Thoracic aorta endothelial cell (primary cell): Measurements from ENCODE around the gene ST13. TPM values are rescaled to one million over a fixed set of nuclear protein-coding genes. Genes with fewer than 3 reads are reported as not detected.

Experiments
- small RNA-seq: library from RNA; depleted of rRNA; stranded (forward); fragments of <200 nt; gene quantifications from one replicate; pipeline ENCODE3, GENCODE V24; 2012
- total RNA-seq: library from RNA; depleted of rRNA; stranded (reverse); fragments of >200 nt; gene quantifications from 2 replicates; pipeline ENCODE4 v1.2.3, GENCODE V29; 2012

Gene ST13
- total RNA-seq, result 172 and 188 TPM in 2 replicates

GRCh38 chr22:40856513-40857308, at the start of gene ST13, which contains the start of gene XPNPEP3:
TSS of gene ST13 (minus strand) at chr22:40856639. CDS start at chr22:40856540, 99 bp downstream.
TSS of gene XPNPEP3 (plus strand) at chr22:40857148. CDS start at chr22:40857182, 34 bp downstream.

GRCh38 chr22:40862013-40862412, 5.6 kb upstream of the ST13 start, which contains the start of gene DNAJB7:
TSS of gene DNAJB7 (minus strand) at chr22:40862113. CDS start at chr22:40861994, 119 bp downstream.

GRCh38 chr22:40818747-40819598, 37.5 kb downstream of the ST13 start, which contains the start of gene SLC25A17:
TSS of gene SLC25A17 (minus strand) at chr22:40819346. CDS start at chr22:40819248, 98 bp downstream.

Small RNA genes within 50 kb of the gene (small RNA-seq; reads per million reads assigned to genes)
- gene JTBP1, result not detected
- 0.84 reads per million, percentile 12 among the genes with 10 or more reads in this experiment for gene MIR4766

Other genes with a start within 250 kb of the ST13 start
- gene MRTFA, start 219.9 kb downstream of the ST13 start, total RNA-seq, result 35.1 and 38.5 TPM in 2 replicates
- gene MCHR1, start 177.2 kb downstream of the ST13 start, total RNA-seq, result not detected in 2 replicates
- 20.3 and 23.8 TPM in 2 replicates for gene SLC25A17, start 37.3 kb downstream of the ST13 start, total RNA-seq
- 19.4 and 23.0 TPM in 2 replicates for gene XPNPEP3, start 509 bp upstream of the ST13 start, total RNA-seq
- not detected in 2 replicates for gene DNAJB7, start 5.5 kb upstream of the ST13 start, total RNA-seq
- gene RBX1, start 94.7 kb upstream of the ST13 start, total RNA-seq, result 50.4 and 61.2 TPM in 2 replicates
- 80.9 and 93.9 TPM in 2 replicates for gene EP300, start 236.0 kb upstream of the ST13 start, total RNA-seq